A172 (cell line): Measurements from ENCODE around the gene TMEM255B. TPM values are rescaled to one million over a fixed set of nuclear protein-coding genes. Genes with fewer than 3 reads are reported as not detected.
"Not testable (repeated sequence)": the region's sequence is repeated elsewhere in the genome, so short reads cannot be mapped to it uniquely, and the experiment has no call there.

Source experiments
- DNase-seq: peaks from one replicate; pipeline ENCODE4 v3.0.0-alpha.2; 2015; ENCODE audit warnings: low spot score
- total RNA-seq: library from RNA; depleted of rRNA; stranded (reverse); fragments of >200 nt; shearing (Covaris generic); gene quantifications from 2 replicates; pipeline ENCODE4 v1.2.3, GENCODE V29; 2014

The TMEM255B gene
- total RNA-seq, 1 experiment from 2014 or later = 2.3 TPM

- DNase-seq = no peak
These were observed 74.2 kb downstream of the TMEM255B start for GRCh38 chr13:113833111-113833830.

GRCh38 chr13:113834006-113834405, 75.0 kb downstream of the TMEM255B start:
- DNase-seq = not testable (repeated sequence)

GRCh38 chr13:113834496-113835200, 75.6 kb downstream of the TMEM255B start:
- no peak for DNase-seq

GRCh38 chr13:113835461-113836270, 76.6 kb downstream of the TMEM255B start:
- peak; percentile 61 for DNase-seq

GRCh38 chr13:113836768-113837559, 77.9 kb downstream of the TMEM255B start:
- peak; percentile 83 for DNase-seq

- peak; percentile 97 for DNase-seq
These were observed 78.7 kb downstream of the TMEM255B start for GRCh38 chr13:113837560-113838355.

GRCh38 chr13:113838711-113839201, 79.7 kb downstream of the TMEM255B start:
- DNase-seq = no peak

GRCh38 chr13:113839536-113840204, 80.6 kb downstream of the TMEM255B start:
- DNase-seq = no peak

GRCh38 chr13:113840541-113841352, 81.7 kb downstream of the TMEM255B start:
- DNase-seq = no peak

GRCh38 chr13:113841353-113841650, 82.3 kb downstream of the TMEM255B start:
- no peak for DNase-seq

- DNase-seq = no peak
These were observed 83.5 kb downstream of the TMEM255B start for GRCh38 chr13:113842336-113843062.

GRCh38 chr13:113843063-113843654, 84.1 kb downstream of the TMEM255B start:
- no peak for DNase-seq

- DNase-seq = no peak
These were observed 85.0 kb downstream of the TMEM255B start for GRCh38 chr13:113843864-113844556.

- no peak for DNase-seq
These were observed 86.0 kb downstream of the TMEM255B start for GRCh38 chr13:113845055-113845454.

GRCh38 chr13:113845723-113846635, 87.0 kb downstream of the TMEM255B start:
- no peak for DNase-seq

- DNase-seq = no peak
These were observed 87.8 kb downstream of the TMEM255B start for GRCh38 chr13:113846636-113847318.
